ENCODE data around the gene CRP.
"Not testable (repeated sequence)": the region's sequence is repeated elsewhere in the genome, so short reads cannot be mapped to it uniquely, and the experiment has no call there.

GRCh38 chr1:159723188-159723587 is 8.8 kb upstream of the CRP start:
- TF ChIP-seq CTCF (conservative IDR thresholded peaks at IDR 0.05 in 1 of 2, IDR thresholded peaks at IDR 0.05 in 1 of 2; ENCODE audit: extremely low read depth in 1 of 2, insufficient read depth in 1 of 2, low read depth in 1 of 2, low read length in 2 of 2); EZH2 (IDR thresholded peaks at IDR 0.05; ENCODE audit: borderline replicate concordance, low read length): not testable (repeated sequence)
